Gastroesophageal sphincter (tissue), 4 donors: ENCODE measurements around the gene GLB1L2. TPM values are rescaled to one million over a fixed set of nuclear protein-coding genes. Genes with fewer than 3 reads are reported as not detected.

Experiments used
- ATAC-seq: fragments of 150-250 bp; one replicate; pipeline ENCODE4 v1.9.1; 2016; ENCODE audit warnings: mild to moderate bottlenecking, moderate library complexity
- H3K27ac ChIP-seq, 4 donors: fragments of 200-600 bp; sonication (generic) in 3 of 4; 1 replicate in 3 of 4; 2 replicates in 1 of 4; pipeline ENCODE4 v1.5.1; 2016 to 2019
- H3K27me3 ChIP-seq: fragments of 200-600 bp; sonication (generic); one replicate; pipeline ENCODE4 v1.5.1; 2019
- H3K36me3 ChIP-seq, 2 donors: fragments of 200-600 bp; sonication (generic); one replicate each; pipeline ENCODE4 v1.5.1; 2019; ENCODE audit warnings: control low read depth in 1 of 2
- H3K4me1 ChIP-seq, 3 donors: fragments of 200-600 bp; sonication (generic); 1 replicate in 2 of 3; 2 replicates in 1 of 3; pipeline ENCODE4 v1.5.1; 2016 to 2019; ENCODE audit warnings: control low read depth in 2 of 3
- H3K4me3 ChIP-seq, 2 donors: fragments of 200-600 bp; sonication (generic); one replicate each; pipeline ENCODE4 v1.5.1; 2019; ENCODE audit warnings: mild to moderate bottlenecking in 1 of 2, moderate library complexity in 1 of 2
- H3K9me3 ChIP-seq, 3 donors: fragments of 200-600 bp; sonication (generic); one replicate each; pipeline ENCODE4 v1.5.1; 2017 to 2019; ENCODE audit warnings: control low read depth in 2 of 3
- CTCF ChIP-seq, 4 experiments: fragments of 200-600 bp in 2 of 4; fragments of 450-650 bp in 2 of 4; sonication (generic) in 1 of 4; IDR thresholded peaks; one replicate each; pipeline ENCODE4 v1.5.1; 2017 to 2019; ENCODE audit warnings: antibody characterized with exemption in 4 of 4, mild to moderate bottlenecking in 2 of 4, moderate library complexity in 2 of 4
- EP300 ChIP-seq: sonication (generic); formaldehyde crosslinking; IDR thresholded peaks from one replicate; pipeline ENCODE4 v1.6.1; 2017; ENCODE audit warnings: antibody characterized with exemption, mild to moderate bottlenecking
- POLR2A ChIP-seq, 2 donors: fragments of 450-650 bp; IDR thresholded peaks; one replicate each; pipeline ENCODE4 v1.6.1; 2017; ENCODE audit warnings: antibody characterized with exemption in 2 of 2, mild to moderate bottlenecking in 2 of 2, moderate library complexity in 1 of 2
- POLR2AphosphoS5 ChIP-seq: sonication (generic); formaldehyde crosslinking; IDR thresholded peaks from one replicate; pipeline ENCODE4 v1.6.1; 2017; ENCODE audit warnings: antibody characterized with exemption
- WGBS, 2 donors: methylation state at CpG; one replicate each; pipeline ENCODE4 v1.1.5; 2018; ENCODE audit warnings: low coverage in 1 of 2; 5-methylcytosine and 5-hydroxymethylcytosine counted together
- total RNA-seq, 4 donors: library from RNA; depleted of rRNA; stranded (reverse); fragments of >200 nt; gene quantifications; one replicate each; pipeline ENCODE4 v1.1.0, GENCODE V29; 2016

Gene GLB1L2
- total RNA-seq, 4 donors from 2014 or later, result 3.8 to 9.7 (median 8.6) TPM

DNA sequence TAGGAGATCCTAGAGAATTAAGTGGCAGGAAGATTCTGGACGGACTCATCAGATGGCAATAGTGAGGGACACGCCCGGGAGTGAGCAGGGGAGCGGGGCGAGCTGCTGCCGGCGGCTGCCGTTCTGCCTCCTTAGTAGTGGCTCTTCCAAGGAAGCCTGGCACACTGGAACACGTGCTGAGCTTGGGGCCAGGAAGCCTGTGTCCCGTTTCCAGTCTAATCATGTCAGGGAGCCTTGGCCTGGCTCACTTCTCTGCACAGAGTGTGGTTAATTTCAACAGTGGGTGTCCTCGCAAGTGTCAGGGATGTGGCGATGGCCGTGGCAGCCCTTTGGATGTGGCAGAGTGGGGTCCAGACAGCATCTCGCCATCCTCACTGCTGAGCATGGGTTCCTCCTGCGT lies 39.1 kb upstream of the GLB1L2 start:
- no peak for TF ChIP-seq EP300
- 85% methylated on average over 5 of the region's 15 CpGs; no CpG with 5 or more reads in 1 of the 2 donors for WGBS, 2 donors

GRCh38 chr11:134293119-134294113 lies 38.4 kb upstream of the GLB1L2 start:
- ATAC-seq, result no peak
- 80 to 88% methylated on average over 7 to 8 of the region's 20 CpGs for WGBS, 2 donors

More for the DNA sequence above, 39.1 kb upstream of the GLB1L2 start:
- no peak for ATAC-seq
- Histone ChIP-seq H3K27ac (no peak overlapping the region), H3K27me3 (no peaks in the 10 kb centered on the region), H3K4me1 (peaks cover 0 to 6% (median 0%) of the 10 kb centered on the region in 3 donors), H3K9me3 (no peaks in the 10 kb centered on the region), H3K4me3 (no peak overlapping the region), H3K36me3 (no peaks in the 10 kb centered on the region)

DNA sequence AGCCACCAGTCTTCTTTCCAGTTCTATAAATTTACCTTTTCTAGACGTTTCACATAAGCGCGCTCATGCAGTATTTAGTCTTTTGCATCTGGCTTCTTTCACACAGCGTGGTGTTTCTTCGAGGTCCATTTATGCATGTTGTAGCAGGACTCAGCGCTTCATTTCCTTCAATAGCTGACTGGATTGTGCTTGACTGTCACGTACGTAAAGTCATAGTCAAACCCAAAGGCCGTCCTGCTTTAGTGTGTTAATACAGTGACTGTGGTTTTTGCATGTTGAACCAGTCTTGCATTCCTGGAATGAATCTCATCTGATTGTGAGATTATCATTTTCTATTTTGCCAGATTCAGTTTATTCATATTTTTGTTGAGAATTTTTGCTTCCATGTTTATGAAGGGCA lies 37.1 kb upstream of the GLB1L2 start:
- Histone ChIP-seq H3K36me3 (no peaks in the 10 kb centered on the region), H3K9me3 (no peaks in the 10 kb centered on the region), H3K27ac (no peak overlapping the region), H3K4me3 (no peak overlapping the region), H3K27me3 (no peaks in the 10 kb centered on the region), H3K4me1 (peaks cover 0 to 5% (median 0%) of the 10 kb centered on the region in 3 donors)
- WGBS, 2 donors, result 62 to 71% methylated on average over 9 of the region's 9 CpGs
- TF ChIP-seq POLR2A (IDR thresholded peaks at IDR 0.05), result no peak
- no peak for TF ChIP-seq EP300
- TF ChIP-seq CTCF (IDR thresholded peaks at IDR 0.05), result no peak
- no peak for TF ChIP-seq POLR2AphosphoS5
- ATAC-seq, result no peak

More at GRCh38 chr11:134293119-134294113, 38.4 kb upstream of the GLB1L2 start:
- Histone ChIP-seq H3K27ac (no peak overlapping the region), H3K27me3 (no peaks in the 10 kb centered on the region), H3K4me1 (peaks cover 0 to 6% (median 0%) of the 10 kb centered on the region in 3 donors), H3K9me3 (no peaks in the 10 kb centered on the region), H3K4me3 (no peak overlapping the region), H3K36me3 (no peaks in the 10 kb centered on the region)
- TF ChIP-seq CTCF (IDR thresholded peaks at IDR 0.05) (no peak), EP300 (no peak), POLR2A (IDR thresholded peaks at IDR 0.05) (no peak), POLR2AphosphoS5 (no peak)

DNA sequence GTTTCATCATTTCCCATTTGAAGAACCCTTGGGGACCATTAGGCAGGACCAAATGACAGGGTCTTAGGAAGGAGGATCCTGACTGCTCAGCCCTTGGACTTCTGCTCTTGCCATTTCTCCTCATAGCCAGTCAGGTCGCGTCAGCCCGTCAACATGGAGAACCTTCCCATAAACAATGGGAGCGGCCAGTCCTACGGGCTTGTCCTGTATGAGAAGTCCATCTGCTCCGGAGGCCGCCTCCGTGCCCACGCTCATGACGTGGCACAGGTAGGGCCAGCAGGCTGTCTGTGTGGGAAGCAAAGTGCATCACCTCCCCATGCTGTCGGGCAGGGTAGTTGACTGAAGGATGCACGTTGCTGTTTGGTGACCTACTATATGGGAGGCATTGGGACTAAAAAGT lies 19.6 kb upstream of the GLB1L2 start:
- no peaks in the 10 kb centered on the region for H3K4me1 ChIP-seq
- no peak for TF ChIP-seq EP300
- no peak for TF ChIP-seq POLR2AphosphoS5
- no peak for TF ChIP-seq CTCF (IDR thresholded peaks at IDR 0.05)
- TF ChIP-seq POLR2A (IDR thresholded peaks at IDR 0.05), result no peak
- no peak for ATAC-seq
- 87 to 100% methylated on average over 2 to 3 of the region's 12 CpGs for WGBS, 2 donors
- no peak overlapping the region for H3K4me3 ChIP-seq
- H3K27me3 ChIP-seq, result peaks cover 18% of the 10 kb centered on the region
- no peak overlapping the region for H3K27ac ChIP-seq
- H3K9me3 ChIP-seq, result peaks cover 0 to 10% (median 0%) of the 10 kb centered on the region in 3 donors
- H3K36me3 ChIP-seq, result no peaks in the 10 kb centered on the region

GRCh38 chr11:134312807-134313206 lies 19.0 kb upstream of the GLB1L2 start:
- peaks cover 18% of the 10 kb centered on the region for H3K27me3 ChIP-seq
- ATAC-seq, result no peak
- no peak overlapping the region for H3K27ac ChIP-seq
- H3K4me1 ChIP-seq, result no peaks in the 10 kb centered on the region
- H3K9me3 ChIP-seq, result peaks cover 0 to 16% (median 0%) of the 10 kb centered on the region in 3 donors
- no peaks in the 10 kb centered on the region for H3K36me3 ChIP-seq
- TF ChIP-seq EP300 (no peak), POLR2A (IDR thresholded peaks at IDR 0.05) (no peak), POLR2AphosphoS5 (no peak), CTCF (IDR thresholded peaks at IDR 0.05) (no peak)
- no CpG with 5 or more reads among the region's 5 CpGs for WGBS, 2 donors
- H3K4me3 ChIP-seq, result no peak overlapping the region
